HL-60 (cell line): Measurements from ENCODE around the gene PARP8.

Experiments used
- DNase-seq, 2 experiments: peaks; one replicate each; pipeline ENCODE4 v3.0.0-alpha.2; 2010 to 2020; ENCODE audit warnings: low read depth in 1 of 2, low spot score in 1 of 2
- H3K27ac ChIP-seq: fragments of 250-450 bp; sonication (Bioruptor Pico); replicated peaks from 2 replicates; pipeline ENCODE4 v1.5.1; 2020; ENCODE audit warnings: mild to moderate bottlenecking, moderate library complexity
- H3K27me3 ChIP-seq: fragments of 250-450 bp; sonication (Bioruptor Pico); 2 replicates; pipeline ENCODE4 v1.5.1; 2021; ENCODE audit warnings: mild to moderate bottlenecking, moderate library complexity; ENCODE audit not compliant: insufficient read depth, poor library complexity, severe bottlenecking
- H3K4me3 ChIP-seq: replicated peaks from 2 replicates; pipeline ENCODE4 v1.5.1; 2011; ENCODE audit warnings: mild to moderate bottlenecking, control low read depth, low read length; ENCODE audit not compliant: insufficient read depth
- CTCF ChIP-seq: IDR thresholded peaks from one replicate; pipeline ENCODE4 v1.5.1; 2011; ENCODE audit warnings: low read length, control low read depth, inconsistent platforms; ENCODE audit not compliant: insufficient read depth
- GABPA ChIP-seq: IDR thresholded peaks from 2 replicates; pipeline ENCODE4 v1.6.1; 2012; ENCODE audit warnings: low read depth
- POLR2AphosphoS5 ChIP-seq: IDR thresholded peaks from 2 replicates; pipeline ENCODE4 v1.6.1; 2012; ENCODE audit warnings: low read depth
- REST ChIP-seq: IDR thresholded peaks from 2 replicates; pipeline ENCODE4 v1.6.1; 2012; ENCODE audit warnings: low read depth; ENCODE audit not compliant: insufficient replicate concordance
- SPI1 ChIP-seq: IDR thresholded peaks from 2 replicates; pipeline ENCODE4 v1.6.1; 2012; ENCODE audit warnings: low read depth, mild to moderate bottlenecking, borderline replicate concordance

The PARP8 gene

GRCh38 chr5:50824109-50824508, 157.7 kb downstream of the PARP8 start:
- no peak for DNase-seq
- TF ChIP-seq REST: no peak
- H3K4me3 ChIP-seq: no peak overlapping the region

GRCh38 chr5:50827516-50828247, 161.2 kb downstream of the PARP8 start:
- DNase-seq: no peak
- TF ChIP-seq REST (no peak), SPI1 (no peak), CTCF (no peak), POLR2AphosphoS5 (no peak), GABPA (no peak)
- H3K4me3 ChIP-seq: no peak overlapping the region
- H3K27me3 ChIP-seq: no peaks in the 10 kb centered on the region
- no peak overlapping the region for H3K27ac ChIP-seq

More at GRCh38 chr5:50824109-50824508, 157.7 kb downstream of the PARP8 start:
- Histone ChIP-seq H3K27me3 (no peaks in the 10 kb centered on the region), H3K27ac (no peak overlapping the region)

GRCh38 chr5:50829023-50829422, 162.6 kb downstream of the PARP8 start:
- DNase-seq: no peak
- Histone ChIP-seq H3K27ac (no peak overlapping the region), H3K27me3 (no peaks in the 10 kb centered on the region), H3K4me3 (no peak overlapping the region)
- TF ChIP-seq REST: no peak
- no peak for TF ChIP-seq CTCF
- no peak for TF ChIP-seq GABPA
- no peak for TF ChIP-seq SPI1
- no peak for TF ChIP-seq POLR2AphosphoS5
